GM18870 (cell line): ENCODE data around the gene ATP2A1.
"Not testable (repeated sequence)": the region's sequence is repeated elsewhere in the genome, so short reads cannot be mapped to it uniquely, and the experiment has no call there.

Source experiments
- ATAC-seq: cut with Tn5 transposase; IDR thresholded peaks from one replicate; pipeline ENCODE4 v1.9.1; 2021; ENCODE audit warnings: moderate library complexity; ENCODE audit not compliant: unreplicated experiment

ATP2A1 gene

GRCh38 chr16:28880589-28880915, 2.3 kb downstream of the ATP2A1 start:
- ATAC-seq, result no peak

- no peak for ATAC-seq
Observed at GRCh38 chr16:28880955-28881354, 2.7 kb downstream of the ATP2A1 start.

- ATAC-seq, result not testable (repeated sequence)
Observed at GRCh38 chr16:28881565-28881964, 3.3 kb downstream of the ATP2A1 start.

GRCh38 chr16:28882551-28883160, 4.4 kb downstream of the ATP2A1 start:
- no peak for ATAC-seq

- ATAC-seq, result no peak
Observed at GRCh38 chr16:28883221-28883996, 5.1 kb downstream of the ATP2A1 start.

GRCh38 chr16:28884045-28884444, 5.8 kb downstream of the ATP2A1 start:
- ATAC-seq, result no peak

- no peak for ATAC-seq
Observed at GRCh38 chr16:28886945-28887344, 8.7 kb downstream of the ATP2A1 start.

GRCh38 chr16:28890355-28890754, 12.1 kb downstream of the ATP2A1 start:
- not testable (repeated sequence) for ATAC-seq

GRCh38 chr16:28891964-28892890, 13.9 kb downstream of the ATP2A1 start:
- ATAC-seq, result no peak

- no peak for ATAC-seq
Observed at GRCh38 chr16:28893291-28893690, 15.0 kb downstream of the ATP2A1 start.

- no peak for ATAC-seq
Observed at GRCh38 chr16:28895609-28896008, 17.3 kb downstream of the ATP2A1 start.

- ATAC-seq, result no peak
Observed at GRCh38 chr16:28897826-28898225, 19.5 kb downstream of the ATP2A1 start.

GRCh38 chr16:28898266-28898665, 20.0 kb downstream of the ATP2A1 start:
- no peak for ATAC-seq

- no peak for ATAC-seq
Observed at GRCh38 chr16:28898942-28899341, 20.7 kb downstream of the ATP2A1 start.

GRCh38 chr16:28899882-28900590, 21.7 kb downstream of the ATP2A1 start:
- no peak for ATAC-seq

- ATAC-seq, result no peak
Observed at GRCh38 chr16:28900601-28901000, 22.3 kb downstream of the ATP2A1 start.

GRCh38 chr16:28901862-28902261, 23.6 kb downstream of the ATP2A1 start:
- ATAC-seq, result no peak

- ATAC-seq, result no peak
Observed at GRCh38 chr16:28902909-28903308, 24.6 kb downstream of the ATP2A1 start.

- no peak for ATAC-seq
Observed at GRCh38 chr16:28903344-28904042, 25.2 kb downstream of the ATP2A1 start.

GRCh38 chr16:28904363-28904762, 26.1 kb downstream of the ATP2A1 start:
- no peak for ATAC-seq
